HEK293 (cell line): ENCODE results near the gene ONECUT2.

ENCODE experiments used
- BCL11B ChIP-seq: fragments of 450-650 bp; formaldehyde crosslinking; IDR thresholded peaks from 2 replicates; pipeline ENCODE4 v1.5.1; 2016; ENCODE audit warnings: low read depth, missing biosample characterization, missing genetic modification characterization
- CTCF ChIP-seq: fragments of 450-650 bp; formaldehyde crosslinking; IDR thresholded peaks from 2 replicates; pipeline ENCODE4 v1.5.1; 2016; ENCODE audit warnings: missing biosample characterization, missing genetic modification characterization
- ELK4 ChIP-seq: IDR thresholded peaks from 2 replicates; pipeline ENCODE4 v1.6.1; 2011; ENCODE audit warnings: mild to moderate bottlenecking, low read depth, low read length, borderline replicate concordance
- KLF10 ChIP-seq: fragments of 450-650 bp; IDR thresholded peaks from 2 replicates; pipeline ENCODE4 v1.5.1; 2018; ENCODE audit warnings: missing biosample characterization, mild to moderate bottlenecking, missing genetic modification characterization
- KLF9 ChIP-seq: fragments of 450-650 bp; formaldehyde crosslinking; IDR thresholded peaks from 2 replicates; pipeline ENCODE4 v1.5.1; 2016; ENCODE audit warnings: missing biosample characterization, missing genetic modification characterization, low read depth
- MEIS1 ChIP-seq: sonication (generic); formaldehyde crosslinking; IDR thresholded peaks from 2 replicates; pipeline ENCODE4 v1.8.1; 2022; ENCODE audit warnings: missing genetic modification reagents, mild to moderate bottlenecking, borderline replicate concordance
- PRDM4 ChIP-seq: fragments of 450-650 bp; formaldehyde crosslinking; IDR thresholded peaks from 2 replicates; pipeline ENCODE4 v1.5.1; 2017; ENCODE audit warnings: missing biosample characterization, missing genetic modification characterization
- SP3 ChIP-seq: fragments of 450-650 bp; formaldehyde crosslinking; IDR thresholded peaks from 2 replicates; pipeline ENCODE4 v1.5.1; 2016; ENCODE audit warnings: missing biosample characterization, missing genetic modification characterization
- ZBTB11 ChIP-seq: fragments of 450-650 bp; formaldehyde crosslinking; conservative IDR thresholded peaks from 2 replicates; pipeline ENCODE4 v1.5.1; 2016; ENCODE audit warnings: low read depth, missing biosample characterization, missing genetic modification characterization
- ZFP37 ChIP-seq: fragments of 450-650 bp; formaldehyde crosslinking; IDR thresholded peaks from 2 replicates; pipeline ENCODE4 v1.5.1; 2016; ENCODE audit warnings: missing biosample characterization, missing genetic modification characterization
- ZNF121 ChIP-seq: fragments of 450-650 bp; formaldehyde crosslinking; IDR thresholded peaks from 2 replicates; pipeline ENCODE4 v1.5.1; 2016; ENCODE audit warnings: missing biosample characterization, missing genetic modification characterization
- ZNF26 ChIP-seq: fragments of 450-650 bp; formaldehyde crosslinking; IDR thresholded peaks from 2 replicates; pipeline ENCODE4 v1.5.1; 2016; ENCODE audit warnings: missing biosample characterization, missing genetic modification characterization
- ZNF292 ChIP-seq: fragments of 450-650 bp; formaldehyde crosslinking; IDR thresholded peaks from 2 replicates; pipeline ENCODE4 v1.5.1; 2016; ENCODE audit warnings: low read depth, missing biosample characterization, missing genetic modification characterization, borderline replicate concordance
- ZNF335 ChIP-seq: fragments of 450-650 bp; formaldehyde crosslinking; conservative IDR thresholded peaks from 2 replicates; pipeline ENCODE4 v1.5.1; 2016; ENCODE audit warnings: missing biosample characterization, missing genetic modification characterization
- ZNF391 ChIP-seq: fragments of 450-650 bp; formaldehyde crosslinking; IDR thresholded peaks from 2 replicates; pipeline ENCODE4 v1.5.1; 2016; ENCODE audit warnings: low read depth, missing biosample characterization, missing genetic modification characterization, borderline replicate concordance
- ZNF398 ChIP-seq: fragments of 450-650 bp; formaldehyde crosslinking; IDR thresholded peaks from 2 replicates; pipeline ENCODE4 v1.5.1; 2017; ENCODE audit warnings: missing biosample characterization, missing genetic modification characterization
- ZNF423 ChIP-seq: fragments of 450-650 bp; formaldehyde crosslinking; IDR thresholded peaks from 2 replicates; pipeline ENCODE4 v1.5.1; 2016; ENCODE audit warnings: missing biosample characterization, missing genetic modification characterization
- ZNF48 ChIP-seq: fragments of 450-650 bp; formaldehyde crosslinking; IDR thresholded peaks from 2 replicates; pipeline ENCODE4 v1.5.1; 2016; ENCODE audit warnings: missing biosample characterization, missing genetic modification characterization
- ZNF530 ChIP-seq: fragments of 450-650 bp; formaldehyde crosslinking; IDR thresholded peaks from 2 replicates; pipeline ENCODE4 v1.5.1; 2016; ENCODE audit warnings: low read depth, missing biosample characterization, missing genetic modification characterization
- ZNF629 ChIP-seq: fragments of 450-650 bp; formaldehyde crosslinking; IDR thresholded peaks from 2 replicates; pipeline ENCODE4 v1.5.1; 2017; ENCODE audit warnings: missing biosample characterization, missing genetic modification characterization
- ZNF785 ChIP-seq: fragments of 450-650 bp; formaldehyde crosslinking; IDR thresholded peaks from 2 replicates; pipeline ENCODE4 v1.5.1; 2016; ENCODE audit warnings: missing biosample characterization, missing genetic modification characterization
- ZNF792 ChIP-seq: fragments of 450-650 bp; formaldehyde crosslinking; IDR thresholded peaks from 2 replicates; pipeline ENCODE4 v1.5.1; 2016; ENCODE audit warnings: missing biosample characterization, missing genetic modification characterization

Gene ONECUT2

GRCh38 chr18:57434536-57435494, at the start of gene ONECUT2 (continued):
- no peak for TF ChIP-seq ELK4
- no peak for TF ChIP-seq ZNF423 (tag by site-specific recombination)
- TF ChIP-seq SP3 (tag by site-specific recombination), result peak; percentile 89
- TF ChIP-seq KLF10 (tag by site-specific recombination), result no peak
- peak; percentile 96 for TF ChIP-seq PRDM4 (tag by site-specific recombination)
- no peak for TF ChIP-seq ZNF785
- TF ChIP-seq ZNF121 (tag by site-specific recombination), result no peak
- TF ChIP-seq BCL11B (tag by site-specific recombination), result no peak
- TF ChIP-seq ZNF530 (tag by site-specific recombination), result no peak
- peak; percentile 64; the same call in 1 of the 2 replicates for TF ChIP-seq KLF9
- 0 out of 2 replicates have a peak, but pooled peaks have one; percentile 17 for TF ChIP-seq ZFP37 (tag by site-specific recombination)
- no peak for TF ChIP-seq ZBTB11 (tag by site-specific recombination)
- no peak for TF ChIP-seq CTCF
- TF ChIP-seq ZNF26 (tag by site-specific recombination), result no peak
- 0 out of 2 replicates have a peak, but pooled peaks have one; percentile 28 for TF ChIP-seq ZNF629 (tag by site-specific recombination)
- no peak for TF ChIP-seq ZNF292 (tag by site-specific recombination)
- TF ChIP-seq ZNF391 (tag by site-specific recombination), result no peak
- TF ChIP-seq ZNF398 (tag by site-specific recombination), result peak; percentile 93
- no peak for TF ChIP-seq MEIS1 (CRISPR knock-in tag)
- TF ChIP-seq ZNF48, result no peak
- TF ChIP-seq ZNF335, result peak; percentile 81
- TF ChIP-seq ZNF792 (tag by site-specific recombination), result no peak
